K562 (cell line): ENCODE data around the gene NME8. TPM values are rescaled to one million over a fixed set of nuclear protein-coding genes. Genes with fewer than 3 reads are reported as not detected.

Experiments used
- ATAC-seq: fragments of 200-7000 bp; cut with Tn5 transposase; 3 replicates; pipeline ENCODE4 v1.9.1; 2020; ENCODE audit warnings: moderate library complexity
- BruUV-seq: library from RNA; stranded (reverse); fragments of 400-500 nt; replicated peaks from 2 replicates; lab custom pipeline; 2021; lab: Mats Ljungman, UMichigan
- CTCF ChIA-PET: fragments of 300-600 bp; formaldehyde crosslinking; extraction: SDS; loops from one replicate; lab custom pipeline; 2021; ENCODE audit warnings: low intra/inter-chr PET ratio; lab: Yijun Ruan, JAX
- POLR2A ChIA-PET: fragments of 300-600, 350-650 bp; sonication (Branson Sonifier 250); formaldehyde crosslinking; extraction: SDS; loops from one replicate; lab custom pipeline; 2021; ENCODE audit warnings: antibody characterized with exemption, inconsistent platforms; lab: Yijun Ruan, JAX
- DNase-seq, 4 experiments: peaks; one replicate each; pipeline versions ENCODE4 v3.0.0 to v3.0.0-alpha.2; 2011 to 2018; ENCODE audit warnings: low spot score in 3 of 4, mixed read lengths in 3 of 4; ENCODE audit errors: extremely low read depth in 1 of 4
- FAIRE-seq: peaks from 2 replicates; lab custom pipeline; 2011; peaks lifted over from hg19 to GRCh38; lab: Jason Lieb, UNC
- H2AFZ ChIP-seq: 2 replicates; pipeline ENCODE4 v1.6.0; 2011; ENCODE audit warnings: low read depth, low read length, control low read depth, inconsistent platforms
- H3K27ac ChIP-seq: fragments of 200-600 bp; 3 replicates; pipeline ENCODE4 v1.8.0; 2011; ENCODE audit warnings: low read depth, mild to moderate bottlenecking, control low read depth, inconsistent platforms, low read length, moderate library complexity, mixed read lengths; ENCODE audit errors: extremely low read depth
- H3K27me3 ChIP-seq, 2 experiments: fragments of 300-600 bp in 1 of 2; 2 replicates in 1 of 2; 3 replicates in 1 of 2; pipeline versions ENCODE4 v1.6.0 to v1.8.0; 2011; ENCODE audit warnings: inconsistent platforms in 2 of 2, low read length in 2 of 2, mild to moderate bottlenecking in 1 of 2, mixed read lengths in 1 of 2, moderate library complexity in 1 of 2; ENCODE audit not compliant: control insufficient read depth in 2 of 2, insufficient read depth in 2 of 2
- H3K36me3 ChIP-seq: fragments of 300-600 bp; 3 replicates; pipeline ENCODE4 v1.8.0; 2011; ENCODE audit warnings: mild to moderate bottlenecking, low read length, inconsistent platforms; ENCODE audit not compliant: control insufficient read depth, insufficient read depth
- H3K4me1 ChIP-seq, 2 experiments: fragments of 200-600 bp in 1 of 2; replicated peaks in 1 of 2; 2 replicates in 1 of 2; 3 replicates in 1 of 2; pipeline versions ENCODE4 v1.5.1 to v1.8.0; 2011; ENCODE audit warnings: inconsistent platforms in 2 of 2, low read length in 2 of 2, mild to moderate bottlenecking in 1 of 2, mixed read lengths in 1 of 2, moderate library complexity in 1 of 2; ENCODE audit not compliant: control insufficient read depth in 2 of 2, insufficient read depth in 2 of 2
- H3K4me2 ChIP-seq: 2 replicates; pipeline ENCODE4 v1.6.1; 2011; ENCODE audit warnings: low read length, control low read depth, inconsistent platforms, mixed read lengths; ENCODE audit not compliant: insufficient read depth
- H3K4me3 ChIP-seq: fragments of 200-600 bp; sonication (generic), shearing (Covaris generic); 2 replicates; pipeline ENCODE4 v1.5.1; 2016; ENCODE audit warnings: control low read depth, inconsistent platforms
- H3K79me2 ChIP-seq: fragments of 200-600 bp; 3 replicates; pipeline ENCODE4 v1.8.0; 2011; ENCODE audit warnings: low read length, inconsistent platforms; ENCODE audit not compliant: control insufficient read depth, insufficient read depth
- H3K9ac ChIP-seq, 2 experiments: 2 replicates each; pipeline versions ENCODE4 v1.6.0 to v1.6.1; 2011; ENCODE audit warnings: low read depth in 2 of 2, low read length in 2 of 2, control low read depth in 1 of 2, inconsistent platforms in 1 of 2, mild to moderate bottlenecking in 1 of 2, mixed read lengths in 1 of 2; ENCODE audit not compliant: insufficient read depth in 1 of 2
- H3K9me1 ChIP-seq: one replicate; pipeline ENCODE4 v1.6.0; 2011; ENCODE audit warnings: inconsistent platforms, mild to moderate bottlenecking, low read length, moderate library complexity; ENCODE audit not compliant: control insufficient read depth, insufficient read depth
- H3K9me3 ChIP-seq: replicated peaks from 2 replicates; pipeline ENCODE4 v1.5.1; 2011; ENCODE audit warnings: low read depth, low read length, inconsistent platforms; ENCODE audit not compliant: control insufficient read depth, insufficient read depth
- H4K20me1 ChIP-seq: replicated peaks from 2 replicates; pipeline ENCODE4 v1.6.1; 2011; ENCODE audit warnings: low read length, inconsistent platforms, mixed read lengths; ENCODE audit not compliant: control insufficient read depth, insufficient read depth
- CHD1 ChIP-seq: fragments of 200-600 bp; sonication (generic); IDR thresholded peaks from one replicate; pipeline ENCODE4 v1.6.1; 2012; ENCODE audit warnings: mild to moderate bottlenecking, moderate library complexity, low read length, inconsistent platforms
- HES1 ChIP-seq: fragments of 450-650 bp; IDR thresholded peaks from 2 replicates; pipeline ENCODE4 v1.6.1; 2016; ENCODE audit warnings: low read depth, mild to moderate bottlenecking, moderate library complexity
- HSF4 ChIP-seq: fragments of 250-450 bp; sonication (Bioruptor Pico); IDR thresholded peaks from 2 replicates; pipeline ENCODE4 v2.1.2; 2022; ENCODE audit warnings: mild to moderate bottlenecking, moderate library complexity, borderline replicate concordance
- ID3 ChIP-seq, 2 experiments: fragments of 250-450 bp in 1 of 2; fragments of 450-650 bp in 1 of 2; sonication (Bioruptor Pico) in 1 of 2; IDR thresholded peaks; 2 replicates each; pipeline versions ENCODE4 v1.6.1 to v1.8.0; 2016 to 2021; ENCODE audit warnings: mild to moderate bottlenecking in 2 of 2, moderate library complexity in 2 of 2, missing compliant biosample characterization in 1 of 2, missing genetic modification characterization in 1 of 2
- KDM5B ChIP-seq: fragments of 200-600 bp; sonication (generic); IDR thresholded peaks from 2 replicates; pipeline ENCODE4 v1.6.1; 2012; ENCODE audit warnings: low read depth, mild to moderate bottlenecking, moderate library complexity, low read length, control low read depth, inconsistent platforms; ENCODE audit not compliant: insufficient replicate concordance
- KHSRP ChIP-seq: fragments of 450-650 bp; IDR thresholded peaks from 2 replicates; pipeline ENCODE4 v1.6.1; 2017
- LARP7 ChIP-seq: fragments of 450-650 bp; IDR thresholded peaks from 2 replicates; pipeline ENCODE4 v1.6.1; 2016
- MAFF ChIP-seq: IDR thresholded peaks from 2 replicates; pipeline ENCODE4 v1.6.1; 2012; ENCODE audit warnings: low read length, improper control_type of control experiment
- MCM2 ChIP-seq: fragments of 450-650 bp; IDR thresholded peaks from 2 replicates; pipeline ENCODE4 v1.6.1; 2017; ENCODE audit warnings: low read depth, mild to moderate bottlenecking
- PTRF ChIP-seq: fragments of 450-650 bp; IDR thresholded peaks from 2 replicates; pipeline ENCODE4 v1.6.1; 2016; ENCODE audit warnings: mild to moderate bottlenecking, missing genetic modification characterization, missing compliant biosample characterization
- RERE ChIP-seq: sonication (generic); formaldehyde crosslinking; IDR thresholded peaks from 2 replicates; pipeline ENCODE4 v1.8.0; 2023; ENCODE audit warnings: missing genetic modification reagents, mild to moderate bottlenecking, borderline replicate concordance
- SRF ChIP-seq, 2 experiments: fragments of 250-450, 450-650 bp in 1 of 2; sonication (Bioruptor Pico) in 1 of 2; sonication (generic) in 1 of 2; formaldehyde crosslinking; IDR thresholded peaks; 2 replicates each; pipeline versions ENCODE4 v1.5.0 to v1.5.1; 2020 to 2022; ENCODE audit warnings: mild to moderate bottlenecking in 1 of 2, missing genetic modification reagents in 1 of 2
- THRA ChIP-seq: fragments of 450-650 bp; IDR thresholded peaks from 2 replicates; pipeline ENCODE4 v1.6.1; 2017; ENCODE audit warnings: mild to moderate bottlenecking, moderate library complexity
- ZNF695 ChIP-seq: fragments of 450-650 bp; formaldehyde crosslinking; IDR thresholded peaks from 2 replicates; pipeline ENCODE4 v1.4.0; 2020; ENCODE audit warnings: mild to moderate bottlenecking, moderate library complexity
- ZNF780A ChIP-seq: fragments of 250-450 bp; sonication (Bioruptor Pico); IDR thresholded peaks from 2 replicates; pipeline ENCODE4 v1.5.0; 2021; ENCODE audit warnings: mild to moderate bottlenecking
- WGBS: fragments of 100-300 bp; shearing (Covaris generic); methylation state at CpG from one replicate; pipeline ENCODE4 v1.1.6; 2016; ENCODE audit warnings: low coverage, mixed read lengths; ENCODE audit not compliant: insufficient coverage; ENCODE audit errors: missing lambda C conversion rate; 5-methylcytosine and 5-hydroxymethylcytosine counted together
- in situ Hi-C: fragments of 300-500 bp; cut with MboI; formaldehyde crosslinking; loops from 4 replicates; pipeline ENCODE4 v1.15.0; 2018; ENCODE audit warnings: inconsistent platforms, mixed read lengths
- intact Hi-C: fragments of 100-400 bp; cut with micrococcal nuclease; formaldehyde crosslinking; loops from 2 replicates; pipeline ENCODE4 v1.14.2; 2022
- polyA plus RNA-seq, 8 experiments: library from polyadenylated mRNA; depleted of rRNA in 4 of 8; stranded (reverse) in 5 of 8; unstranded in 3 of 8; fragments of >200 nt; fragmentation: Nextera tagmentation in 2 of 8; fragmentation: Illumina TruSeq in 1 of 8; extraction: Ambion mirVana in 2 of 8; extraction: Trizol in 1 of 8; gene quantifications; 2 replicates each; pipeline versions ENCODE4 v1.2.1 to v1.2.3, GENCODE V29; 2011 to 2014; ENCODE audit warnings: inconsistent platforms in 1 of 8, missing spikeins in 1 of 8
- total RNA-seq, 7 experiments: library from RNA; depleted of rRNA in 6 of 7; stranded (reverse); fragments of >200 nt in 6 of 7; fragmentation: Illumina TruSeq in 2 of 7; extraction: Trizol in 2 of 7; gene quantifications; 2 replicates each; pipeline versions ENCODE4 v1.2.1 to v1.2.3, GENCODE V29; 2011 to 2021; ENCODE audit warnings: low replicate concordance in 1 of 7

Gene NME8
- total and polyA plus RNA-seq, 9 of the 15 experiments (the other 6 are each of a cell fraction or from before 2014, with no cell fraction given) = not detected

GRCh38 chr7:37920305-37920848 is 72.0 kb downstream of the NME8 start, which contains the start of gene EPDR1:
Gene EPDR1, plus strand, starts transcription at chr7:37920640. Its CDS starts 300 bp downstream, at chr7:37920940.
- Histone ChIP-seq H3K9ac (peak within 1 kb of the TSS; percentile 31 to 34; a peak in 3 of 4 replicates), H3K4me1 (peaks cover 9 to 26% of the 10 kb centered on the region in 2 experiments; a peak in 4 of 5 replicates), H3K79me2 (no peaks in the 10 kb centered on the region), H3K27me3 (peaks cover 0 to 8% of the 10 kb centered on the region in 2 experiments; a peak in 3 of 5 replicates), H3K9me1 (no peaks in the 10 kb centered on the region), H3K9me3 (no peaks in the 10 kb centered on the region), H3K4me3 (no peak within 1 kb of the TSS), H2AFZ (peak within 1 kb of the TSS; percentile 94), H3K4me2 (peak within 1 kb of the TSS; percentile 40; the same call in 1 of the 2 replicates), H3K27ac (peak within 1 kb of the TSS; percentile 64), H3K36me3 (no peaks in the 10 kb centered on the region), H4K20me1 (no peaks in the 10 kb centered on the region)
- ATAC-seq (no peak), FAIRE-seq (no peak), DNase-seq (no peak)
- intact Hi-C loops (no loop called here), in situ Hi-C loops (no loop called here)
- no TSS peak for BruUV-seq
- ChIA-PET CTCF (interaction anchor here (0.6 kb wide), 1 partner anchor 186 kb away, joined by 3 read pairs; no protein-coding TSS in a partner anchor), POLR2A (no interaction called here)
- WGBS = 64% methylated on average over 11 of the region's 22 CpGs
- TF ChIP-seq HES1 = no peak
- no peak for TF ChIP-seq MAFF
- no peak for TF ChIP-seq MCM2
- no peak for TF ChIP-seq THRA
- TF ChIP-seq KHSRP = no peak
- TF ChIP-seq ZNF695 (CRISPR knock-in tag) = no peak
- no peak for TF ChIP-seq SRF (CRISPR knock-in tag; IDR thresholded peaks at IDR 0.05)
- no peak for TF ChIP-seq CHD1
- no peak for TF ChIP-seq LARP7
- no peak for TF ChIP-seq HSF4 (CRISPR knock-in tag)
- no peak for TF ChIP-seq ZNF780A (CRISPR knock-in tag)
- no peak for TF ChIP-seq RERE (CRISPR knock-in tag)
- TF ChIP-seq ID3 (CRISPR knock-in tag; IDR thresholded peaks at IDR 0.05) = no peak
- TF ChIP-seq ID3 (tag; IDR thresholded peaks at IDR 0.05) = no peak
- TF ChIP-seq KDM5B = no peak
- TF ChIP-seq PTRF = no peak
